ENCODE measurements around the gene MMP23B.

Gene MMP23B

DNA sequence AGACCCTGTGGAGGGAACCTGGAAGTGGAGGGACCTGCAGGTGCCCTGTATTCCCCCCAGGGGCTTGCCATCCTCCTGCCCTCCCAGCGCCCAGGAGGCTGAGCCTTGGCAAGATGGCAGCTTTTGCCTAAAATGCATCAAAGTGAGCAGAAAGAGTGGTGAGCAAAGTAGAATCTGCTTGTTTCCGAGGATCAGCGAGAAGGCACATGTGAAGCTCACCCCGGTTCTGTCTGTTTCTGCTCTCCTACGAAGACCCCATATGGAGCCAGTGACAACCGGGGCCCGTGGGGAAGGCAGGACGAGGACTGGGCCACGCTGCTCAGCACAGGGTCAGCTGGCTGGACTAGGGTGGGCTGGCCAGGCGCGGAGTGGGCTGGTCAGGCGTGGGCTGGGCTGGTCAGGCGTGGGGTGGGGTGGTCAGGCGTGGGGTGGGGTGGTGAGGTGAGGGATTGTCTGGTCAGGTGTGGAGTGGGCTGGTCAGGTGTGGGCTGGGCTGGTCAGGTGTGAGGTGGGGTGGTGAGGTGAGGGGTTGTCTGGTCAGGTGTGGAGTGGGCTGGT, 26.9 kb upstream of the MMP23B start:
- Histone ChIP-seq H3K9ac (ENCODE audit: low read depth, low read length) (no peak overlapping the region), H3K4me3 (ENCODE audit: low read length) (no peak overlapping the region), H3K36me3 (ENCODE audit: insufficient read depth, low read depth, low read length) (no peaks in the 10 kb centered on the region), H3K27me3 (ENCODE audit: insufficient read depth, low read length) (peaks cover 42% of the 10 kb centered on the region), H3K9me3 (ENCODE audit: insufficient read depth, low read depth, low read length) (no peaks in the 10 kb centered on the region), H3K4me1 (ENCODE audit: insufficient read depth, low read length) (no peaks in the 10 kb centered on the region), H3K27ac (ENCODE audit: low read length) (no peak overlapping the region)

DNA sequence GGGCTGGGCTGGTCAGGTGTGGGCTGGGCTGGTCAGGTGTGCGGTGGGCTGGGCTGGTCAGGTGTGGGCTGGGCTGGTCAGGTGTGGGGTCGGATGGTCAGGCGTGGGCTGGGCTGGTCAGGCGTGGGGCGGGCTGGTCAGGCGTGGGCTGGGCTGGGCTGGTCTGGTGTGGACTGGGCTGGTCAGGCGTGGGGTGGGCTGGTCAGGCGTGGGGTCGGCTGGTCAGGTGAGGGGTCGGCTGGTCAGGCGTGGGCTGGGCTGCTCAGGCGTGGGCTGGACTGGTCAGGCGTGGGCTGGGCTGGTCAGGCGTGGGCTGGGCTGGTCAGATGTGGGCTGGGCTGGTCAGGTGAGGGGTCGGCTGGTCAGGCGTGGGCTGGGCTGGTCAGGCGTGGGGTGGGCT, 26.2 kb upstream of the MMP23B start:
- H3K4me1 ChIP-seq (ENCODE audit: insufficient read depth, low read length): no peaks in the 10 kb centered on the region
- peaks cover 35% of the 10 kb centered on the region for H3K27me3 ChIP-seq (ENCODE audit: insufficient read depth, low read length)
- H3K9ac ChIP-seq (ENCODE audit: low read depth, low read length): no peak overlapping the region
- H3K36me3 ChIP-seq (ENCODE audit: insufficient read depth, low read depth, low read length): no peaks in the 10 kb centered on the region
- no peak overlapping the region for H3K4me3 ChIP-seq (ENCODE audit: low read length)
- no peaks in the 10 kb centered on the region for H3K9me3 ChIP-seq (ENCODE audit: insufficient read depth, low read depth, low read length)
- H3K27ac ChIP-seq (ENCODE audit: low read length): no peak overlapping the region

DNA sequence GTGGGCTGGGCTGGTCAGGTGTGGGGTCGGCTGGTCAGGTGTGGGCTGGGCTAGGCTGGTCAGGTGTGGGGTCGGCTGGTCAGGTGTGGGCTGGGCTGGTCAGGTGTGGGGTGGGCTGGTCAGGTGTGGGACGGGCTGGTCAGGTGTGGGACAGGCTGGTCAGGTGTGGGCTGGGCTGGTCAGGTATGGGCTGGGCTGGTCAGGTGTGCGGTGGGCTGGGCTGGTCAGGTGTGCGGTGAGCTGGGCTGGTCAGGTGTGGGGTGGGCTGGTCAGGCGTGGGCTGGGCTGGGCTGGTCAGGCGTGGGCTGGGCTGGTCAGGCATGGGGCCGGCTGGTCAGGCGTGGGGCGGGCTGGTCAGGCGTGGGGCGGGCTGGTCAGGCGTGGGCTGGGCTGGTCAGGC, 25.7 kb upstream of the MMP23B start:
- H3K9me3 ChIP-seq (ENCODE audit: insufficient read depth, low read depth, low read length): no peaks in the 10 kb centered on the region
- no peaks in the 10 kb centered on the region for H3K4me1 ChIP-seq (ENCODE audit: insufficient read depth, low read length)

DNA sequence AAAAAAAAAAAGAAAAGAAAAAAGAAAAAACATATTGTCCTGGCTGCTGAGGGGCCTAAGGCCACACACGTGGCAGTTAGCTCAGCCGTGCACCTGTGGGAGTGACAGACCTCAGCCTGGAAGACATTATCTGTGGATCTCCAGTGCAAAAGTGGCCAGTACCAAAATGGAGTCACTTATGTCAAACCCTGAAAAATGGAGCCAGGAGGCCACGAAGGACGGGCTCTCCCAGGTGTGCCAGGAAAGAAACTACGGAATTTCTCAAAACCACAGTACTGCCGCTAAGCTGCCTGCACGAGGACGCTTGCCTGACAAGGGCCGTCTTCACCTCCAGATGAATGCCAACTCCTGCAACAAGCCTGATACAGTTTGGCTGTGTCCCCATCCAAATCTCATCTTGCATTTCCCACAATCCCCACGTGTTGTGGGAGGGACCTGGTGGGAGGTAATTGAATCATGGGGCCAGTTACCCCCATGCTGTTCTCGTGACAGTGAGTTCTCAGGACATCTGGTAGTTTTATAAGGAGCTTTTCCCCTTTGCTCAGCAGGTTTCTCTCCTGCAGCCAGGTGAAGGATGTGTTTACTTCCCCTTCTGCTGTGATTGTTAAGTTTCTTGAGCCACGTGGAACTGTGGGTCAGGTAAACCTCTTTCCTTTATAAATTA, 22.0 kb upstream of the MMP23B start:
- Histone ChIP-seq H3K27me3 (ENCODE audit: insufficient read depth, low read length) (no peaks in the 10 kb centered on the region), H3K4me1 (ENCODE audit: insufficient read depth, low read length) (peaks cover 6% of the 10 kb centered on the region; the same call in 1 of the 2 replicates), H3K9me3 (ENCODE audit: insufficient read depth, low read depth, low read length) (no peaks in the 10 kb centered on the region), H3K36me3 (ENCODE audit: insufficient read depth, low read depth, low read length) (no peaks in the 10 kb centered on the region), H3K27ac (ENCODE audit: low read length) (no peak overlapping the region), H3K4me3 (ENCODE audit: low read length) (no peak overlapping the region), H3K9ac (ENCODE audit: low read depth, low read length) (no peak overlapping the region)

More for the DNA sequence above, 25.7 kb upstream of the MMP23B start:
- H3K36me3 ChIP-seq (ENCODE audit: insufficient read depth, low read depth, low read length): no peaks in the 10 kb centered on the region
- no peak overlapping the region for H3K27ac ChIP-seq (ENCODE audit: low read length)
- no peak overlapping the region for H3K9ac ChIP-seq (ENCODE audit: low read depth, low read length)
- peaks cover 30% of the 10 kb centered on the region for H3K27me3 ChIP-seq (ENCODE audit: insufficient read depth, low read length)
- no peak overlapping the region for H3K4me3 ChIP-seq (ENCODE audit: low read length)

DNA sequence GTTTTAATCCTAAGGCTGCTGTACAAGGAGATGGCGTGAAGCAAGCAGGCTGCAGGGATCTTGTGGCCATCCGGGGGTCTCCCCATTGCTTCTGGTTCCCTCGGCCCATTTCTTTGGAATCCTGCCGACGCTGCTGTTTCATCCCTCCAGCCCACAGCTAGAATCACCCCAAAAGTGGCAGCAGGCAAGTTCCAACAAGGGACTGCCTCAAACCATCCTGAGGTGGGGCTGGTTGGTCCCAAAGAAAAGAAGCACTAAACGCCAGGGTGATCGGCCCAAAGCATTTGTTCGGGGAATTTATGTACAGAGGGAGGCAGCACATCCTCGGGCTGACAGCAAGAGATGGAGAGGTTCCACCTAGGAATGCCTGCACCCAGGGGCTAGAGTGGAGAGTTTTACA, 21.2 kb upstream of the MMP23B start:
- H3K4me1 ChIP-seq (ENCODE audit: insufficient read depth, low read length): peaks cover 6% of the 10 kb centered on the region; the same call in 1 of the 2 replicates
- no peaks in the 10 kb centered on the region for H3K9me3 ChIP-seq (ENCODE audit: insufficient read depth, low read depth, low read length)
- no peaks in the 10 kb centered on the region for H3K27me3 ChIP-seq (ENCODE audit: insufficient read depth, low read length)
- H3K4me3 ChIP-seq (ENCODE audit: low read length): no peak overlapping the region
- no peak overlapping the region; the same call in 1 of the 2 replicates for H3K9ac ChIP-seq (ENCODE audit: low read depth, low read length)
- no peaks in the 10 kb centered on the region for H3K36me3 ChIP-seq (ENCODE audit: insufficient read depth, low read depth, low read length)
- H3K27ac ChIP-seq (ENCODE audit: low read length): no peak overlapping the region

DNA sequence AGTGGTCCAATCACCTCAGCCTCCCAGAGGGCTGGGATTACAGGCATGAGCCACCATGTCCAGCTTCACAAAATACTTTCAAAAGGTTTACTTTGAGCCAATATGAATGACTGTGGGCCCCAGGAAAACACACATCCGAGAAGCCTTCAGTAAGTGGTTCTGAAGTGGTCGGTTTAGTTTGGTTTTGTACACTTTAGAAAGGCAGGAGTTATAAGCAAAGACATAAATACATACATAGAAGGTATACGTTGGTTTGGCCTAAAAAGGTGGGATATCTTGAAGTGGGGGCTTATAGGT, 19.9 kb upstream of the MMP23B start:
- no peak overlapping the region for H3K27ac ChIP-seq (ENCODE audit: low read length)
- H3K36me3 ChIP-seq (ENCODE audit: insufficient read depth, low read depth, low read length): no peaks in the 10 kb centered on the region
- H3K9me3 ChIP-seq (ENCODE audit: insufficient read depth, low read depth, low read length): no peaks in the 10 kb centered on the region
- no peak overlapping the region for H3K9ac ChIP-seq (ENCODE audit: low read depth, low read length)
- no peak overlapping the region for H3K4me3 ChIP-seq (ENCODE audit: low read length)
- peaks cover 6% of the 10 kb centered on the region; the same call in 1 of the 2 replicates for H3K4me1 ChIP-seq (ENCODE audit: insufficient read depth, low read length)
- H3K27me3 ChIP-seq (ENCODE audit: insufficient read depth, low read length): no peaks in the 10 kb centered on the region

DNA sequence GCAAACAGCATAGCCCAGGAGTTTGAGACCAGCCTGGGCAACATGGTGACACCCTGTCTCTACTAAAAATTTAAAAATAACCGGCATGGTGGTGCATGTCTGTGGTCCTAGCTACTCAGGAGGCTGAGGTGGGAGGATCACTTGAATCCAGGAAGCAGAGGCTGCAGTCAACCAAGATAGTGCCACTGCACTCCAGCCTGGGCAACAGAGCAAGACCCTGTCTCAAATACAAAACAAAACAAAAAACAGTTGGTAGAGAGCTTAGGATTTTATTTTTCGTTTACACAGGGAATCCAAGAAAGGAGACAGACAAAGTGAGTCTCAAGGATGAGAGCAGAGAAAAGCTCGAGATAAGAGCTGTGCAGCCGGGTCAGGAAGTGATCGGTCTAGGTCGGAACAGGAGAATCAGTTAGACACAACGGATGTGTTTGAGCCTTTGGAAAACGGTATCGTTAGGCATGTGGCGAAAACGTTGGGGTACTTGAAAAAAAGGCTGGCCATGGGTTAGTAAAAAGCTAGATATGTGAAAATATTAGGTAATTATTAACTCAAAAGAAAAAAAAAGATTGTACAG, 18.4 kb upstream of the MMP23B start:
- H3K9ac ChIP-seq (ENCODE audit: low read depth, low read length): no peak overlapping the region
- H3K4me1 ChIP-seq (ENCODE audit: insufficient read depth, low read length): peaks cover 6% of the 10 kb centered on the region; the same call in 1 of the 2 replicates
- peaks cover 7% of the 10 kb centered on the region; the same call in 1 of the 2 replicates for H3K36me3 ChIP-seq (ENCODE audit: insufficient read depth, low read depth, low read length)
- H3K9me3 ChIP-seq (ENCODE audit: insufficient read depth, low read depth, low read length): no peaks in the 10 kb centered on the region
- H3K27ac ChIP-seq (ENCODE audit: low read length): no peak overlapping the region
- H3K27me3 ChIP-seq (ENCODE audit: insufficient read depth, low read length): no peaks in the 10 kb centered on the region
- H3K4me3 ChIP-seq (ENCODE audit: low read length): peak overlapping the region; percentile 90; the same call in 1 of the 2 replicates

DNA sequence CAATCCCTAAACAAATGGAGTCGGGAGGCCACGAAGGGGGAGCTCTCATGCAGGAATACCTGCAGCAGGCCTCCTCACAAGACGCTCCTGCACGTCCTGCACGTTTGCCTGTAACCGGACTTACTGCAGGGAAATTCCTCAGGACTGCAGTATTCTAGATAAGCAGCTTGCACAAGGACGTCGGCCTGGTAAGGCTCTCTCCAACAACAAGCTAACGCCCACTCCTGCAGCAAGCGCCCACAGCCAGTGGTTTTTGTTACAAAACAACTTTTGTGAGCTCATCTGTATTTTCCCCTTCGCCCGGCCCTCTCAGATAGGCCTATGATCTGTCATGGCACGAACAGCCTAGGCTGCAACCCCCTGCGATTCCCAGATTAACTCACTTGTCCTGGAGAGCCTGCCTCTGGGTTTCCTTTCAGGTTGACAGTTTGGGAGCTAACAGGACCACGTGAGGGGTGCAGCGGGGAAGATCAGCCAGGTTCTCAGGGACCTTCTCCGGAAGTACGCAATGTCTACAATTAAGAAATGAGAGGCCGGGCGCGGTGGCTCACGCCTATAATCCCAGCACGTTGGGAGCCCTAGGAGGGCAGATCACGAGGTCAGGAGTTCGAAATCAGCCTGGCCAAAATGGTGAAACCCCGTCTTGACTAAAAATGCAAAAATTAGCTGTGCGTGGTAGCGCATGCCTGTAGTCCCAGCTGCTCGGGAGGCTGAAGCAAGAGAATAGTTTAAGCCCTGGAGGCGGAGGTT, 17.6 kb upstream of the MMP23B start:
- Histone ChIP-seq H3K4me1 (ENCODE audit: insufficient read depth, low read length) (peaks cover 6% of the 10 kb centered on the region; the same call in 1 of the 2 replicates), H3K36me3 (ENCODE audit: insufficient read depth, low read depth, low read length) (peaks cover 7% of the 10 kb centered on the region; the same call in 1 of the 2 replicates), H3K9ac (ENCODE audit: low read depth, low read length) (peak overlapping the region; percentile 99; the same call in 1 of the 2 replicates), H3K9me3 (ENCODE audit: insufficient read depth, low read depth, low read length) (no peaks in the 10 kb centered on the region), H3K27ac (ENCODE audit: low read length) (no peak overlapping the region), H3K4me3 (ENCODE audit: low read length) (peak overlapping the region; percentile 90), H3K27me3 (ENCODE audit: insufficient read depth, low read length) (no peaks in the 10 kb centered on the region)

DNA sequence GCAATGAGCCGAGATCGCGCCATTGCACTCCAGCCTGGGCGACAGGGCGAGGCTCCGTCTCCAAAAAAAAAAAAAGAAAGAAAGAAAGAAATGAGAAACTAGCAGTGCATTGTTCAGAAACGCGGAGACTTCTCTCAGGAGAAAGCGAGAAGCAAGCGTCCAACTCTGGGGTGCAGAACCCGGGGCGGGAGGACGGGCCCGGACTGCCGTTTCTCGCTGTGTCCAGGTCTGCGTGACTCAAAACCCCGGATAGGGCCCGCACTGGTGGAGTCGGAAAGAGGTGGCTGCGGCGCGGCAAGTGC, 17.1 kb upstream of the MMP23B start:
- Histone ChIP-seq H3K27ac (ENCODE audit: low read length) (no peak overlapping the region), H3K36me3 (ENCODE audit: insufficient read depth, low read depth, low read length) (peaks cover 7% of the 10 kb centered on the region; the same call in 1 of the 2 replicates), H3K4me3 (ENCODE audit: low read length) (peak overlapping the region; percentile 90), H3K9ac (ENCODE audit: low read depth, low read length) (peak overlapping the region; percentile 99; the same call in 1 of the 2 replicates), H3K27me3 (ENCODE audit: insufficient read depth, low read length) (no peaks in the 10 kb centered on the region), H3K9me3 (ENCODE audit: insufficient read depth, low read depth, low read length) (no peaks in the 10 kb centered on the region), H3K4me1 (ENCODE audit: insufficient read depth, low read length) (peaks cover 6% of the 10 kb centered on the region; the same call in 1 of the 2 replicates)

DNA sequence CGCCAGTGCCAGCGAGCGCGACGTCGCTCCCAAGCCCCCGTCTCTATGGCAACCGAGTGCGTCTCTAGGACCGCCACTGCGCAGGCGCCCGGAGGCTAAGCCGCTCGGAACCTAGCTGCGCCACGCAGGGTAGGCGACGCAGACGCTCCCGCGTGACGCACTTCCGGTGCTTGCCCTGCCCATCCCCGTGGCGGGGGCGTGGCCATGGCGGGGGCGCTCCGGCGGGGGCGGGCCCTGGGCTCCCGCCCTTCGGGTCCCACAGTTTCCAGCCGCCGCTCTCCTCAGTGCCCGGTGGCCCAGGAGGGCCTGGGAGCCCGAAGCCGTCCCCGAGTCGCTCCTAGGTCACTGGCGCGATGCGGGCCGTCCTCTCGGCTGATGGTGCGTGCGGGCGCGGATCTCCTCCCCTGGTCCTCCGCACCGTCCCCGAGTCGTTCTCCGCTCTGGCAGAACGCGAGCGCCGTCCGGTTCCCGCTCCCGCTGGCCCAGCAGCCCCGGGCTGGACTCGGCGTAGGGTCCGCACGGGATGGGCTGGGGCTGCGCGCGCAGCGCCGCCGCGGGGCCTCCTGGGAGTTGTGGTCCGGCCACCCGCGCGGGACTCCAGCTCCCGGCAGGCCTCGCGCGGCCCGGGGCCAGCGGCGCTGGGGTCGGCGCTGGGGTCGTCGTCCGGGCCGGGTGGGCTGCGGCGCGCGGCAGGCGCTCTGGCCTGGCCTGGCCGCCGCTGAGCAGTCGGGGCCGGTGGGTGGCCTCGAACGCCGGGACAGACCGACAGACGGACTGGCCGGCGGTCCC, 16.5 kb upstream of the MMP23B start, which contains the start of gene MIB2:
Gene MIB2 (plus strand): TSS at position 245 of the 789 bp plus-strand sequence. CDS start 7,953 bp downstream, outside the sequence.
- Histone ChIP-seq H3K4me3 (ENCODE audit: low read length) (peak within 1 kb of the TSS; percentile 90), H3K9ac (ENCODE audit: low read depth, low read length) (peak within 1 kb of the TSS; percentile 99), H3K9me3 (ENCODE audit: insufficient read depth, low read depth, low read length) (no peaks in the 10 kb centered on the region), H3K36me3 (ENCODE audit: insufficient read depth, low read depth, low read length) (peaks cover 7% of the 10 kb centered on the region; the same call in 1 of the 2 replicates), H3K27ac (ENCODE audit: low read length) (peak within 1 kb of the TSS; percentile 90), H3K4me1 (ENCODE audit: insufficient read depth, low read length) (peaks cover 6% of the 10 kb centered on the region; the same call in 1 of the 2 replicates), H3K27me3 (ENCODE audit: insufficient read depth, low read length) (no peaks in the 10 kb centered on the region)

Data from iPS-20b (cell line).